ENCODE data around the gene OR2B3. TPM values are rescaled to one million over a fixed set of nuclear protein-coding genes. Genes with fewer than 3 reads are reported as not detected.

The OR2B3 gene
- total and polyA plus RNA-seq, 2 experiments from 2014 or later, result not detected

- no peaks in the 10 kb centered on the region for H3K36me3 ChIP-seq (replicated peaks; ENCODE audit: insufficient read depth, low read depth)
- H3K4me3 ChIP-seq, result no peak overlapping the region
- DNase-seq (ENCODE audit: low spot score), result no peak
- no peaks in the 10 kb centered on the region for H3K4me1 ChIP-seq (ENCODE audit: insufficient read depth)
- H2AFZ ChIP-seq, result no peak overlapping the region
- no peaks in the 10 kb centered on the region for H4K20me1 ChIP-seq (ENCODE audit: insufficient read depth, poor library complexity, severe bottlenecking)
- H3K9me2 ChIP-seq (replicated peaks; ENCODE audit: insufficient read depth), result no peaks in the 10 kb centered on the region
- no peak overlapping the region for H3K4me2 ChIP-seq
- H3K27ac ChIP-seq, result no peak overlapping the region
- no peaks in the 10 kb centered on the region for H3K79me2 ChIP-seq
- no peak for TF ChIP-seq EZH2phosphoT487 (IDR thresholded peaks at IDR 0.05; ENCODE audit: low read depth, severe bottlenecking, unreplicated experiment)
- TF ChIP-seq CTCF (IDR thresholded peaks at IDR 0.05; ENCODE audit: poor library complexity), result no peak
- no peak for TF ChIP-seq EZH2 (IDR thresholded peaks at IDR 0.05; ENCODE audit: borderline replicate concordance)
- H3K27me3 ChIP-seq, result no peaks in the 10 kb centered on the region
- 95% methylated on average over 15 of the region's 15 CpGs for WGBS (ENCODE audit: low lambda C conversion rate, missing lambda C conversion rate)
- H3K9me3 ChIP-seq (ENCODE audit: low read depth), result no peaks in the 10 kb centered on the region
Observed at GRCh38 chr6:29082457-29082856, 4.7 kb downstream of the OR2B3 start.

GRCh38 chr6:29081312-29081711 is 5.8 kb downstream of the OR2B3 start:
- H4K20me1 ChIP-seq (ENCODE audit: insufficient read depth, poor library complexity, severe bottlenecking), result no peaks in the 10 kb centered on the region
- no peaks in the 10 kb centered on the region for H3K36me3 ChIP-seq (replicated peaks; ENCODE audit: insufficient read depth, low read depth)
- H3K9me2 ChIP-seq (replicated peaks; ENCODE audit: insufficient read depth), result no peaks in the 10 kb centered on the region
- H3K27me3 ChIP-seq, result no peaks in the 10 kb centered on the region
- no peaks in the 10 kb centered on the region for H3K79me2 ChIP-seq
- TF ChIP-seq EZH2phosphoT487 (IDR thresholded peaks at IDR 0.05; ENCODE audit: low read depth, severe bottlenecking, unreplicated experiment) (no peak), CTCF (IDR thresholded peaks at IDR 0.05; ENCODE audit: poor library complexity) (no peak), EZH2 (IDR thresholded peaks at IDR 0.05; ENCODE audit: borderline replicate concordance) (no peak)
- no peak overlapping the region for H3K27ac ChIP-seq
- no peak overlapping the region for H3K4me2 ChIP-seq
- H3K4me3 ChIP-seq, result no peak overlapping the region
- no peaks in the 10 kb centered on the region for H3K9me3 ChIP-seq (ENCODE audit: low read depth)
- DNase-seq (ENCODE audit: low spot score), result no peak
- no peak overlapping the region for H2AFZ ChIP-seq
- H3K4me1 ChIP-seq (ENCODE audit: insufficient read depth), result no peaks in the 10 kb centered on the region

GRCh38 chr6:29079203-29079602 is 7.9 kb downstream of the OR2B3 start:
- H4K20me1 ChIP-seq (ENCODE audit: insufficient read depth, poor library complexity, severe bottlenecking), result no peaks in the 10 kb centered on the region
- no peaks in the 10 kb centered on the region for H3K9me3 ChIP-seq (ENCODE audit: low read depth)
- 96% methylated on average over 1 of the region's 1 CpG for WGBS (ENCODE audit: low lambda C conversion rate, missing lambda C conversion rate)
- no peak overlapping the region for H3K4me3 ChIP-seq
- no peak for DNase-seq (ENCODE audit: low spot score)
- H3K79me2 ChIP-seq, result no peaks in the 10 kb centered on the region
- no peak overlapping the region for H3K4me2 ChIP-seq
- H3K27me3 ChIP-seq, result no peaks in the 10 kb centered on the region
- H3K36me3 ChIP-seq (replicated peaks; ENCODE audit: insufficient read depth, low read depth), result no peaks in the 10 kb centered on the region
- H3K4me1 ChIP-seq (ENCODE audit: insufficient read depth), result no peaks in the 10 kb centered on the region
- no peak overlapping the region for H3K27ac ChIP-seq
- no peaks in the 10 kb centered on the region for H3K9me2 ChIP-seq (replicated peaks; ENCODE audit: insufficient read depth)
- TF ChIP-seq EZH2phosphoT487 (IDR thresholded peaks at IDR 0.05; ENCODE audit: low read depth, severe bottlenecking, unreplicated experiment), result no peak
- TF ChIP-seq CTCF (IDR thresholded peaks at IDR 0.05; ENCODE audit: poor library complexity), result no peak
- TF ChIP-seq EZH2 (IDR thresholded peaks at IDR 0.05; ENCODE audit: borderline replicate concordance), result no peak
- H2AFZ ChIP-seq, result no peak overlapping the region
